Coronary artery (tissue), 2 donors: Measurements from ENCODE around the gene RGS1.

Experiments
- DNase-seq: peaks from one replicate; pipeline ENCODE4 v3.0.0-alpha.2; 2017; ENCODE audit warnings: low spot score
- H3K27ac ChIP-seq, 2 donors: fragments of 200-600 bp; sonication (generic); one replicate each; pipeline ENCODE4 v1.5.1; 2016 to 2019
- H3K4me3 ChIP-seq: fragments of 200-600 bp; sonication (generic); 2 replicates; pipeline ENCODE4 v1.5.1; 2016; ENCODE audit warnings: mild to moderate bottlenecking, moderate library complexity
- TF ChIP-seq, protein P1 (sequence below): fragments of 200-600 bp; sonication (generic); IDR thresholded peaks from one replicate; pipeline ENCODE4 v1.5.1; 2019; ENCODE audit warnings: antibody characterized with exemption

RGS1 gene

DNA sequence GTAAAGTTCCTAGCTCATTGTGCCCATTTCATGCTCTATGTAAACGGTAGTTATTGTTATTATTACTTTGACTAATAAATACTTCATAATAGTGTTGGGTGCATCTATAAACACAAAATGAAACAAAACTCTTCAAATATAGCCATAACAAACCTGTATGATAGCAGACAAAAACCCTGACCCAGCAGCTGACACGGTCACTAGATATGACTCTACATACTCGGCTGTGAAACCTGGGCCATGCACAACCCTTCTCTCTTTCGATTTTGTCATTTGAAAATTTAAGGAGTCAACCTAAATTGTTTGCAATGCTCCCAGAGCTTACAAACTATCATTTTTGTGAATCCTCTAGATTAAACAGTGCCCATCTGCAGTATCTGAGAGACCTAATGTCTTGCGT lies 52.3 kb downstream of the RGS1 start:
- Histone ChIP-seq H3K4me3 (no peak overlapping the region), H3K27ac (no peak overlapping the region)
- TF ChIP-seq, protein P1, sequence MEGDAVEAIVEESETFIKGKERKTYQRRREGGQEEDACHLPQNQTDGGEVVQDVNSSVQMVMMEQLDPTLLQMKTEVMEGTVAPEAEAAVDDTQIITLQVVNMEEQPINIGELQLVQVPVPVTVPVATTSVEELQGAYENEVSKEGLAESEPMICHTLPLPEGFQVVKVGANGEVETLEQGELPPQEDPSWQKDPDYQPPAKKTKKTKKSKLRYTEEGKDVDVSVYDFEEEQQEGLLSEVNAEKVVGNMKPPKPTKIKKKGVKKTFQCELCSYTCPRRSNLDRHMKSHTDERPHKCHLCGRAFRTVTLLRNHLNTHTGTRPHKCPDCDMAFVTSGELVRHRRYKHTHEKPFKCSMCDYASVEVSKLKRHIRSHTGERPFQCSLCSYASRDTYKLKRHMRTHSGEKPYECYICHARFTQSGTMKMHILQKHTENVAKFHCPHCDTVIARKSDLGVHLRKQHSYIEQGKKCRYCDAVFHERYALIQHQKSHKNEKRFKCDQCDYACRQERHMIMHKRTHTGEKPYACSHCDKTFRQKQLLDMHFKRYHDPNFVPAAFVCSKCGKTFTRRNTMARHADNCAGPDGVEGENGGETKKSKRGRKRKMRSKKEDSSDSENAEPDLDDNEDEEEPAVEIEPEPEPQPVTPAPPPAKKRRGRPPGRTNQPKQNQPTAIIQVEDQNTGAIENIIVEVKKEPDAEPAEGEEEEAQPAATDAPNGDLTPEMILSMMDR = no peak
- no peak for DNase-seq

DNA sequence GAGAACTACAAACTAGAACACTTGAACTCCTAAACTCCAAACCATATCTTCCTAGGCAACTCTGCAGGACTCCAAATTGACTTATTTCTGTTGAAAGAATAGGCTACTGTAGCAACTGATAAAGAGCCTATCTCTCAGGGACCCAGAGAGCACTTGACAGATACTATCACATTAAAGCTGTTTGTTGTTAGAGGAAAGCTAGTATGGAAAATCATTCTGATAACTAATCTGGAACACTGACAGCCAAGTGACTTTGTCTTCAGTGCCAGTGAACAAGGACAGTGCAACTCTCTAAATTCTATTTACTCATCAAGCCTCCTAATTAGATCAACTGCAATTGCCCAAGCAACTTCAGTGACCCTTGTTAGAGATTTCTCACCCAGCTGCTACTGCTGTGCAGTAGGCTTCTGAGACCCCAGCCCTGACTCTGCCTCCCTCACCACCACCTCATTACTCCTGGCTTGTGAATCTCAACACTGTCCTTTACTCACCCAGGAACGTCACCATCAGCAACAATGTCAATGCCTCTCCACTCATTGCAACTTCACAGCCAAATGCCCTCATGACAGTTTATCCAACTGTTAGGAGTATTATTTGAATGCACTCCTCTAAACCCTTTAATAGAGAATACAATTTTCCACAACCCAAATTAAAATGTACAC lies 53.0 kb downstream of the RGS1 start:
- no peak for DNase-seq
- no peak overlapping the region for H3K27ac ChIP-seq
- no peak overlapping the region for H3K4me3 ChIP-seq
- TF ChIP-seq, protein P1 = no peak

- no peak overlapping the region for H3K27ac ChIP-seq
- TF ChIP-seq, protein P1 = no peak
- DNase-seq = no peak
- H3K4me3 ChIP-seq = no peak overlapping the region
Observed at GRCh38 chr1:192629612-192630011, 54.0 kb downstream of the RGS1 start.
